GM19397 (cell line): ENCODE results near the gene MYRIP.

Experiments used
- ATAC-seq: cut with Tn5 transposase; IDR thresholded peaks from one replicate; pipeline ENCODE4 v1.9.1; 2021; ENCODE audit warnings: mild to moderate bottlenecking, moderate library complexity; ENCODE audit not compliant: unreplicated experiment

Gene MYRIP

GRCh38 chr3:40308725-40309417, 499.5 kb downstream of the MYRIP start:
- ATAC-seq = no peak

GRCh38 chr3:40309418-40309924, 500.1 kb downstream of the MYRIP start, which contains the start of gene EIF1B:
Gene EIF1B (plus strand): TSS chr3:40309707. CDS start chr3:40309942, 235 bp downstream.
- peak; percentile 95 for ATAC-seq
